Activated CD8-positive, alpha-beta memory T cell treated with anti-CD3 and anti-CD28 coated beads, Interleukin-2, amount 50 U/mL, for 1 hour (primary cell): Measurements from ENCODE around the gene ENPP7.

Source experiments
- DNase-seq: peaks from one replicate; pipeline ENCODE4 v3.0.0-alpha.2; 2020; ENCODE audit errors: extremely low read depth

The ENPP7 gene

DNA sequence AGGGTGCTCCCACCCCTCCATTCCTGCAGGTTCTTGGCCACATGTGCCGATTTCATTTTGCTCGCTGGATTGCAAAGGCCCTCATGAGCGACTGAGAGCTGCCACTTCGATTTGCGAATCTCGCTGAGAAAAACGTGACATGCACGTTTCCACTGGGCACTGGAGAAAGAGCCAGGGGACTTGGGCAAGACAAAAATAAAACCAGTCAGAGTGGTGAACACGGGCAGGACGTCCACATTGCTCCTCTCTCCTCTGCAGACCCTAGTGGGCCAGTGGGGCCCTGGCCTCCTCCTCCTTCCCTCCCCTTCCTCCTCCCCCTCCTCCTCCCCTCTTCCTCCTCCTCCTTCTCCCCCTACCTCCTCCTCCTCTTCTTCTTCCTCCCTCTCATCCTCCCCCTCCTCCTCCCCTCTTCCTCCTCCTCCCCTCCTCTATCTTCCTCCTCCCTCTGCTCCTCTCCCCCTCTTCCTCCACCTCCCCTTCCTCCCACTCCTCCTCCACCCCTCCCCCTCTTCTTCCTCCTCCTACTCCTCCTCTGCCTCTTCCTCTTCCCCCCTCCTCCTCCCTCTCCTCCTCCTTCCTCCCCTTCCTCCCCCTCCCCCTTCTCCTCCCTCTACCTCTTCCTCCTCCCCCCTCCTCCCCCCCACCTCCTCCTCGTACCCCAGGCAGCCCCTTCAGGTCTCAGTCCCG is 28.1 kb upstream of the ENPP7 start:
- no peak for DNase-seq

GRCh38 chr17:79704691-79705090 is 26.1 kb upstream of the ENPP7 start:
- DNase-seq = no peak

DNA sequence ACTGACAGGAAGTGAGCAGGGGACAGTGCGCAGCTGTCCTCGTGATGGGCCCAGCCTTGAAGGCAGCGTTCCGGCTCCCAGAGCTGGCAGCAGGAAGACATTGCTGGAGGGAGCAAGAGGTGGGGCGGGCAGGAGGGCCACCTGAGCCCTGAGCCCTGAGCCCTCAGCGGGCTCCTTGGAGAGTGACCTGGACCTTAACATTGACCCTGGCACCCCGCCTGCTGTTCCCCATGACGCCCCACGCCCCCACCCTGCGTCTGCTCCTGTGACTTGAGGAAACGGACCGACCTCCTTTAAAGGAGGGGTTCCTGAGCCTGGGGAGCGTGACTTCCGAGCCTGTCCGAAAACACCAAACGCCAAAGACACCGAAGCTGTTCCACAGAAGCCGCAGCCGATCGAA is 25.1 kb upstream of the ENPP7 start:
- DNase-seq = no peak

- DNase-seq = no peak
Observed at GRCh38 chr17:79706931-79707850, 23.6 kb upstream of the ENPP7 start.

GRCh38 chr17:79707931-79708891 is 22.5 kb upstream of the ENPP7 start:
- DNase-seq = no peak

DNA sequence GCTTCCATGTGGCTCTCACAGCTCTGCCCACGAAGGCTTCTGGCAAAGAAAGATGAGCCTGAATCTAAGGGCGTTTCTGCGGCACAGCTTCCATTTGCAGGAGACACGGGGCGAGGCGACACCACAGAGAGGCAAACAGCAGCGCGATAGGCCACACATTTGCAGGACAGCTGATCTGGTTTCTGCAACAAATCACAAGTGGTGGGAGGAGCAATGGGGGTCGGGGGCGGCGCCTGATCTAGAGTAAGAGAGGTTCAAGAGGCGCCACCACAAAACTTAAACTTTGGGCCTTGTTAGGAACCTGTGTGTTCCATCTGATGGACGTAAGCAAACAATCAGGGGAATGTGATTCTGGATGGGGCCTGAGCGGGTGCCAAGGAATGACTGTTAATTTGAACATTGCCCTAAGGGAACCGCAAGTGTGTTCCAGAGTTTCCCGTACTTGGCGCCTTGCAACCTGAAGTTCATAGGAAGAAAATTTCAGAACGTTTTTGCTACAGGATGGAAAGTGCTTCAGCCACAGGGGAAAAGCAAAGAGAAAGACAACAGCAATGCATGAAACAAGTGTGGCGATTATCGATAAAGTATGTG is 18.9 kb upstream of the ENPP7 start:
- no peak for DNase-seq

GRCh38 chr17:79713391-79713790 is 17.4 kb upstream of the ENPP7 start:
- DNase-seq = no peak

- DNase-seq = no peak
Observed at GRCh38 chr17:79714176-79715097, 16.3 kb upstream of the ENPP7 start.

GRCh38 chr17:79715098-79715942 is 15.4 kb upstream of the ENPP7 start:
- DNase-seq = no peak

DNA sequence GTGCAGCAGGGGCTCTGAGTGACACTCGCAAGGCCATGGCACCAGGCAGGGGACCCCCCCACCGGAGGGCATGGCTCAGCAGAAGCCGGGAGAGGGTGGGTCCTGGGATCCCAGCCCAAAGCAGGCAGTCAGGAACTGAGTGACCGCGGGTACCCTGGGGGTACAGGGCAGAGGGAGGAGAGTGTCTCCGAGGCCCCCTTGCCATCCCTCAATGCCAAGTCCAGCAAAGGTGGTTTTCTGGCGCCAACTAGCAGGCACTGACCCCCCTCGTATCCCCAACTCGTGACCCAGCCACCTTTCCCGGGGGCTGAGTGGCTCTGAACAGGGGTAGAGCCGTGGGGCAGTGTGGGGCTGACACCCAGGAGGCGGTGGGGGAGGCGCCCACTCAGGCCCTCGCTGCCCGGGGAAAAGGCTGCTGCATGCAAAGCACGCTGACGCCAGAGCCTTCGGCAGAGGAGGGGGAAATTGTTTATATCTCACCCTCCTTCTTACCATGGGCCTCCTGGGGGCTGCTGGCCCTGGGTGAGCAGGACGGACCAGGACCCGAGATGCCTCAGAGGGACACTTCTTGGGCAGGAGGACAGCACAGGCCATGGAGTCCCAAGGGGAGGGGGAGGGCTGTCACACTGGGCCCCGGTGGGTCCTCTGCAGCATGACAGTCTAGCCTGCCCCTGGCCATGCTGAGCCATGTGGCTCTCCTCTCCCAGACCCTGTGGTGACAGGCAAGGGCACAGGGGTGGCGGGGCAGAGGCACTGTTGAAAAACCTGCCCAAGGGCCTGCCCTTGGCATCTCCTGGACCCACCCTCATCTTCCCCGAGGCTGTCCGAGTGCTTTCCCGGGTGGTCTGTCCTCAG is 14.6 kb upstream of the ENPP7 start:
- no peak for DNase-seq

DNA sequence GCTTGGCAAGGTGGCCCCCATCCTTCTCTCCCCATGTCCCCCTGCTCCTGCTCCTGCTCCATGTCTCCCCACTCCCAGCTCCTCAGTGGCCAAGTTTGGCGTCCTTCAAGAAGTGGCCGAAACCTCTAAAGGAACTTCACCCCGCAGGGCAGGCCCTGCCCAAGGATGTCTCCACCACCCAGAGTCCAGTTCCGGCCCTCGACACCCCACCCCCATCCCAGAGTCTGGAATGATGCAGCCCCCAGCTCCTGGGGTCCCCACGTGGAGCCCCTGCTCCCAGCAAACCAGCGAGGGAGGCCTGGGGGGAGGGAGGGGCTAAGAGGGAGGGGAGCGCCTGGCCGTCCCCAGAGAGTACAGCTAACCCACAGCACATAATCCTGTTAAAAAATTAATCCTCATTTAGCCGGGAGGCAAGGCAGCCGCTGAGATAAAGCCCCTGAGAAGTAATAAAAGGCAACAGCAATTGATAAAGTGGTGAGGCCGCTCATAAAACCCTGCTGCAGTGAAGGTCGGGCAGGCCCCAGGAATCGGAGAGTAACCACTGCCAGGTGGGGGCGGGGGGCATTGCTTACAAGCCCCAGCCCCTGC is 9.9 kb upstream of the ENPP7 start:
- DNase-seq = no peak

- no peak for DNase-seq
Observed at GRCh38 chr17:79721993-79722671, 8.6 kb upstream of the ENPP7 start.

GRCh38 chr17:79722787-79723186 is 8.0 kb upstream of the ENPP7 start:
- DNase-seq = no peak

GRCh38 chr17:79728169-79728907 is 2.4 kb upstream of the ENPP7 start:
- DNase-seq = peak; percentile 76

DNA sequence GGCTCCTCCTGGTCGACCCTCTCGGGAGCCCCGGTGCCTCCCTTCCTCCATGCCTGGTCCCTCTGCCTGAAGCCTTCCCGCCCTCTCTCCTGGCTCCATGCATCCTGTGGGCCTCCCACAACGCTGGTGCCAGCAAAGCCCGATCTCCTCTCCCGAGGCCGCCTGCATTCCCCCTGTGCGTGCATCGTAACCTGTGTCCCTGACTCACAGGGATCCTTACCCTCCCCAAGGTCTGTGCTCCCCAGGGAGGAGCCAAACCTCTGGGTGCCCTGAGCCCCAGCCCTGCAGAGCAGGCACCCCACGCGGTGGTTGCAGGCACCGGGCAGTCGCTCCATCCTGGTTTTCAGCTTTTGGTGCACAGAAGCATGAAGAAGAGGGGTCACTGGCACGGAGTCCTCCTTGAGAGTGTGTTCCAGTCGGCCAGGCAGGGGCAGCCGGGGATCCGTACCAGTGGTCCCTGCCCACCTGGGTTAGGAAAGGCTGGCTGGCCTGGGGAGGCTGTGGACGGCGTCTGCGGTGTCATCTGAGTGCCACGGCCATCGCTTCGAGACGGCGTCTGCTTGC is 1.8 kb upstream of the ENPP7 start:
- no peak for DNase-seq

DNA sequence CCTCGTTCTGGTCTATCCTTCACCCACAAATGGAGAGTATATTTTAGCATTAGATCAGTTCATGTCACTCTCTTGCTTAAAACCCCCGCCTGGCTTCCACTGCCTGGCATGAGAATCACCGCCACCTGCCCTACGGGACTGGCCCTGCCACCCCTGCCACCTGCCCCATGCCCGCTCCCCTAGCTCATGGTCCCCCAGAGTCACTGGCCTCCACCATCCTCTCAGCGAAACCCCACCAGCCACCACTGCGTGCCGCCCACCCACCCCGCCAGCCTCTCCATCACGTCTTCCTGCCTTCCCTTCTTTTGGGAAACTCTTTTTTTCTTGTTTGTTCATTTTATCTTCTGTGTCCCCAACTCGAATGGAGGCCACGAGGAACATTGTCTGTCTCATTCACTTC is 982 bp upstream of the ENPP7 start:
- DNase-seq = no peak

DNA sequence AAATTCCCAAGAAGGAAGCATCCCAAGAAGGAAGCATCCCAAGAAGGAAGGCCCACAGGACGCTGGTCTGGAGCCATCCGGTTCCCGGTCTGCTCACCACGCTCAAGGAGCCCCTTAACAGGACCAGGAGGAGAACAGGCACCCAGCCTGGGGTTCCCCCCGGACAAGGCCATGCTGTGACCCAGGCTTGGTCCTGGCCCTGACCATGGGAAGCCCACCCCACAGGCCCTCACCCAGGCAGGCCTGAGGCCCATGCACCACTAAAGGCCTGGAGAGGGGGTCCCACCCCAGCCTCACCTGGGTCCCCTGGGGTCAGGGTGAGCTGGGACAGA is 340 bp upstream of the ENPP7 start:
- no peak for DNase-seq
